ENCODE data around the gene C1orf52. TPM values are rescaled to one million over a fixed set of nuclear protein-coding genes. Genes with fewer than 3 reads are reported as not detected.

Gene C1orf52
- total and polyA plus RNA-seq, 9 of the 15 experiments (the other 6 are each of a cell fraction or from before 2014, with no cell fraction given): 17.0 to 38.5 (median 33.0) TPM

DNA sequence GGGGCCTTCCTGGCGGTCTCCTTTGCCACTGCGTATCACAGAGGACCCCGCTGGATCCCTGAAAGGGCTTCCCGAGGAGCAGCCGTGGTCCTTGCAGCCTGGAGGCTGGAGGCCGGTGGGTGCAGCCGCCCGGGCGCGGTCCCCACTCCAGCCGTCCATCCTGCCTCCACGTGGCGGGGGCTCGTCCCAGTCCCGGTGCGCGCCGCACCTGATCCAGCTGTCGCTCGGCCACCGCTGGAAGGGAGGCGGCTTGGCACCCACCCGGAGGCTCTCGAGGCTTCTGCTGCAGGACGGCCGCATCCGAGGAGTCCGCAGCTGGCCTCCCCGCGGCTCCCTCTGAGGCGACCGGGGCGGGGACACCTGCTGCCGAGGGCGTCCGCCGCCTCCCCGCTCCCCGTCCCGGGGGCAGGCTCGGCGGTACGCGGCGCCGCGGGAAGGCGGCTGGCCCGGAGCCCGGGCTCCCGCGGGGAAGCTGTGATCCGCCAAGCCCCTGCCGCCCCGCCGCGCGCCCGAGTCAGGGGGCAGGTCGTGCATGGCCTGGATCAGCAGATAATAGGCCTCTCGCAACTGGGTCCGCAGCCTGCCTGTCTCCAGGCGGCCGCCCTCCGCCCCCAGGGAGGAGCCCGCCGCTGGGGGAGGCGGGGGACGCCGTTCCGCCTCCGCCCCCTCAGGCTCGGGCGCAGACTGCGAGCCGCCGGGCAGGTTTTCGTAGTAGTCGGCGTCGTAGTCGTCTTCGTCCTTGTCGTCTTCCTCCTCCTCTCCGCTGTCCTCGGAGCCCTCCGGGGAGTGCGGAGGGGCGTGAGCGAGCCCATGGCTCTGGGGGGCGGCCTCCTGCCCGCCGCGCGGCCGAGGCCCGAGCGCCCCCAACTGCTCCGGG lies 58.8 kb downstream of the C1orf52 start, which contains the start of gene SYDE2 (continued):
- no peak for TF ChIP-seq KLF16 (IDR thresholded peaks at IDR 0.05)
- no peak for TF ChIP-seq HNRNPUL1 (IDR thresholded peaks at IDR 0.05; ENCODE audit: low read length)
- peak; percentile 29 for TF ChIP-seq CHD1 (IDR thresholded peaks at IDR 0.05; ENCODE audit: low read length)
- peak; percentile 74 for TF ChIP-seq TBP (optimal IDR thresholded peaks at IDR 0.05; ENCODE audit: low read depth, low read length)
- no peak for TF ChIP-seq ZNF778 (CRISPR knock-in tag; IDR thresholded peaks at IDR 0.05)
- TF ChIP-seq U2AF1 (optimal IDR thresholded peaks at IDR 0.05; ENCODE audit: low read depth, low read length): no peak
- TF ChIP-seq ZNF77 (CRISPR knock-in tag; IDR thresholded peaks at IDR 0.05): no peak
- TF ChIP-seq ARID4B (CRISPR knock-in tag; IDR thresholded peaks at IDR 0.05): peak; percentile 59
- no peak for TF ChIP-seq ZNF274 (IDR thresholded peaks at IDR 0.05; ENCODE audit: borderline replicate concordance, low read depth, low read length)
- TF ChIP-seq ZFX (CRISPR knock-in tag; IDR thresholded peaks at IDR 0.05): peak; percentile 61
- TF ChIP-seq RAD51 (IDR thresholded peaks at IDR 0.05; ENCODE audit: borderline replicate concordance, low read depth): no peak
- no peak for TF ChIP-seq LEF1 (IDR thresholded peaks at IDR 0.05)
- no peak for TF ChIP-seq MYBL2 (IDR thresholded peaks at IDR 0.05; ENCODE audit: low read depth)
- TF ChIP-seq MYBL2 (CRISPR knock-in tag; IDR thresholded peaks at IDR 0.05; ENCODE audit: borderline replicate concordance): no peak
- peak; percentile 75 for TF ChIP-seq HMGN3 (IDR thresholded peaks at IDR 0.05; ENCODE audit: borderline replicate concordance, extremely low read depth, insufficient read length, low read depth, low read length)
- no peak for TF ChIP-seq RREB1 (CRISPR knock-in tag; IDR thresholded peaks at IDR 0.05)
- no peak for TF ChIP-seq EZH2 (IDR thresholded peaks at IDR 0.05; ENCODE audit: borderline replicate concordance, low read depth, low read length)
